ENCODE measurements around the gene RBM38. TPM values are rescaled to one million over a fixed set of nuclear protein-coding genes. Genes with fewer than 3 reads are reported as not detected.

RBM38 gene
- total and polyA plus RNA-seq, 2 of the 4 experiments (the other 2 are of a cell fraction): 5.2 to 11.9 TPM

GRCh38 chr20:57412347-57413029, 21.3 kb downstream of the RBM38 start:
- Histone ChIP-seq H3K18ac (ENCODE audit: low read depth, low read length) (no peak overlapping the region), H3K4me2 (ENCODE audit: low read depth, low read length) (no peak overlapping the region), H3K9ac (ENCODE audit: low read depth, low read length) (no peak overlapping the region), H3K4me1 (ENCODE audit: control insufficient read depth, insufficient read depth, low read length) (peaks cover 7% of the 10 kb centered on the region; the same call in 1 of the 2 replicates), H4K20me1 (ENCODE audit: insufficient read depth, low read length) (no peaks in the 10 kb centered on the region), H3K79me1 (ENCODE audit: low read depth in 1 of 2, low read length in 2 of 2) (no peaks in the 10 kb centered on the region), H4K91ac (ENCODE audit: insufficient read depth, low read depth, low read length) (no peak overlapping the region), H2BK120ac (ENCODE audit: low read depth, low read length) (no peak overlapping the region), H3K23ac (ENCODE audit: low read depth, low read length) (no peak overlapping the region), H4K5ac (ENCODE audit: low read depth, low read length) (no peak overlapping the region), H2AK5ac (ENCODE audit: low read depth, low read length) (no peak overlapping the region), H3K27ac (ENCODE audit: insufficient read depth, low read length) (no peak overlapping the region), H3K9me3 (ENCODE audit: control insufficient read depth, insufficient read depth, low read length) (no peaks in the 10 kb centered on the region), H3K14ac (replicated peaks; ENCODE audit: low read depth, low read length) (no peak overlapping the region), H2BK5ac (ENCODE audit: low read depth, low read length, poor library complexity, severe bottlenecking) (no peak overlapping the region), H2AK9ac (replicated peaks; ENCODE audit: low read depth, low read length, poor library complexity) (no peak overlapping the region), H4K8ac (ENCODE audit: low read depth in 2 of 2, low read length in 2 of 2) (no peak overlapping the region), H3K9me1 (ENCODE audit: insufficient read depth, low read length) (no peaks in the 10 kb centered on the region; the same call in 1 of the 2 replicates), H3K27me3 (ENCODE audit: control insufficient read depth, insufficient read depth, low read length) (peaks cover 4% of the 10 kb centered on the region; the same call in 1 of the 2 replicates), H2AFZ (replicated peaks; ENCODE audit: low read length, poor library complexity) (no peak overlapping the region), H3K4ac (ENCODE audit: low read depth, low read length) (no peak overlapping the region), H3K56ac (ENCODE audit: extremely low read depth, insufficient read depth, low read length) (no peak overlapping the region), H3K4me3 (ENCODE audit: insufficient read depth, low read depth, low read length) (no peak overlapping the region), H2BK20ac (ENCODE audit: low read depth, low read length) (no peak overlapping the region), H2BK15ac (ENCODE audit: low read depth, low read length) (no peak overlapping the region), H3K36me3 (ENCODE audit: control insufficient read depth, insufficient read depth, low read length) (peaks cover 10% of the 10 kb centered on the region; the same call in 1 of the 2 replicates)
- WGBS, 2 experiments (ENCODE audit: extremely low coverage in 2 of 2, insufficient read length in 1 of 2): 93% methylated on average over 5 of the region's 8 CpGs; no CpG with 5 or more reads in 1 of the 2 experiments
- TF ChIP-seq FOS (IDR thresholded peaks at IDR 0.05; ENCODE audit: low read depth, low read length) (no peak), CHD1 (IDR thresholded peaks at IDR 0.05; ENCODE audit: low read depth, low read length) (no peak), MXI1 (IDR thresholded peaks at IDR 0.05; ENCODE audit: borderline replicate concordance, low read depth, low read length) (no peak), RAD21 (IDR thresholded peaks at IDR 0.05; ENCODE audit: low read length) (no peak), MAZ (IDR thresholded peaks at IDR 0.05; ENCODE audit: borderline replicate concordance, low read depth, low read length) (no peak)
- CTCF ChIA-PET: interaction anchor here (1.0 kb wide), 1 partner anchor 8 kb away, joined by 3 read pairs; no protein-coding TSS in a partner anchor
- POLR2A ChIA-PET (ENCODE audit: unreplicated experiment): no interaction called here
- DNase-seq (no peak), ATAC-seq (ENCODE audit: low read depth) (no peak; the same call in 1 of the 2 replicates)
- dilution Hi-C loops (cut with HindIII; ENCODE audit: low sequenced_read_pairs, unreplicated experiment): no loop called here
- intact Hi-C loops (cut with micrococcal nuclease): no loop called here
- in situ Hi-C loops (cut with MboI; ENCODE audit: low sequenced_read_pairs): no loop called here
- no TSS peak for BruUV-seq (replicated peaks)

Measured in IMR-90 (cell line).